ENCODE data around the gene MYO15A.

MYO15A gene, protein sequence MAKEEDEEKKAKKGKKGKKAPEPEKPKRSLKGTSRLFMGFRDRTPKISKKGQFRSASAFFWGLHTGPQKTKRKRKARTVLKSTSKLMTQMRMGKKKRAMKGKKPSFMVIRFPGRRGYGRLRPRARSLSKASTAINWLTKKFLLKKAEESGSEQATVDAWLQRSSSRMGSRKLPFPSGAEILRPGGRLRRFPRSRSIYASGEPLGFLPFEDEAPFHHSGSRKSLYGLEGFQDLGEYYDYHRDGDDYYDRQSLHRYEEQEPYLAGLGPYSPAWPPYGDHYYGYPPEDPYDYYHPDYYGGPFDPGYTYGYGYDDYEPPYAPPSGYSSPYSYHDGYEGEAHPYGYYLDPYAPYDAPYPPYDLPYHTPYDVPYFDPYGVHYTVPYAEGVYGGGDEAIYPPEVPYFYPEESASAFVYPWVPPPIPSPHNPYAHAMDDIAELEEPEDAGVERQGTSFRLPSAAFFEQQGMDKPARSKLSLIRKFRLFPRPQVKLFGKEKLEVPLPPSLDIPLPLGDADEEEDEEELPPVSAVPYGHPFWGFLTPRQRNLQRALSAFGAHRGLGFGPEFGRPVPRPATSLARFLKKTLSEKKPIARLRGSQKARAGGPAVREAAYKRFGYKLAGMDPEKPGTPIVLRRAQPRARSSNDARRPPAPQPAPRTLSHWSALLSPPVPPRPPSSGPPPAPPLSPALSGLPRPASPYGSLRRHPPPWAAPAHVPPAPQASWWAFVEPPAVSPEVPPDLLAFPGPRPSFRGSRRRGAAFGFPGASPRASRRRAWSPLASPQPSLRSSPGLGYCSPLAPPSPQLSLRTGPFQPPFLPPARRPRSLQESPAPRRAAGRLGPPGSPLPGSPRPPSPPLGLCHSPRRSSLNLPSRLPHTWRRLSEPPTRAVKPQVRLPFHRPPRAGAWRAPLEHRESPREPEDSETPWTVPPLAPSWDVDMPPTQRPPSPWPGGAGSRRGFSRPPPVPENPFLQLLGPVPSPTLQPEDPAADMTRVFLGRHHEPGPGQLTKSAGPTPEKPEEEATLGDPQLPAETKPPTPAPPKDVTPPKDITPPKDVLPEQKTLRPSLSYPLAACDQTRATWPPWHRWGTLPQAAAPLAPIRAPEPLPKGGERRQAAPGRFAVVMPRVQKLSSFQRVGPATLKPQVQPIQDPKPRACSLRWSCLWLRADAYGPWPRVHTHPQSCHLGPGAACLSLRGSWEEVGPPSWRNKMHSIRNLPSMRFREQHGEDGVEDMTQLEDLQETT (N-terminal part only)

DNA sequence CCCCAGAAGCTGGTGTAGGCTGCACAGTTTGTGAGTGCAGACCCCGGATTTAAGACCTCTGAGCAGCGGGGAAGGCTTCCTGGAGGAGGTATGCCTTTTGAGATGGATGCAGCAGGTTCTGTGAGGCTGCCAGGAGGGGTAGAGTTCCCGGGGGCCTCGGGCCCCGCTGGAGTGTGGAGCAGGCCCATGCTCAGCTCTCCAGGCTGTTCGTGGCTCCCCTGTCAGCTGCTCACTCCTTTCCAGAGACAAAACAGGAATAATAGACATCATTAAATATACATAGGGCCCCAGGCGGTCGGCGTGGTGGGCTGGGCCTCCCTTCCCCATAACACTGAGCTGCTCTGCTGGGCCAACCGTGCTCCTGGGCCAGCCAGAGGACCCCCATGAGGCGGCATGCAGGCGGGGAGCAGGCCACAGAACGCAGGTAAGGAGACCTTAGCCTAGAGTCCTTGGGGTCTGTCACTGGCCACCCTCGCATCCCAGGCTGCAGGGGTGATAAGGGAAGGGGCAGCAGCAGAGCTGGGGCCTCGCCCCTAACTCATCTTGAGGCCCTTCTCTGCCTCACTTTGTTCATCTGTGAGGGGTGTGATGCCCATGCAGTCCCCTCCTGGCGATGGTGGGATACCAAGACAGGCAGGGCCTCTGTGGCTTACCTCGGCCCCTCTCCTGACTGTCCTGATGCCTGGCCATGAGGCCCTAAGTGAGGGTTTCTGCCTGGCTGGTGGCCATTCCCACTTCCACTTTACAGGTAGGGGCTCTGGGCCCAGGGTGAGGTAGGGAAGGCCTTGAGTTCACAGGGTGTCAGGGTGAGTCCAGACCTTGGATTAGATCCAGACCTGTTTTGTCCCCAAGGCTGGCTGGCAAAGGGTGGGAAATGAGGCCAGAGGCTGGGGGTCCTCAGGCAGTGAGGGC, at the start of gene MYO15A:
TSS of gene MYO15A (plus strand) at position 356 of the 912 bp plus-strand sequence. CDS start 10,045 bp downstream, outside the sequence.
- no peak for DNase-seq (ENCODE audit: insufficient read length, low spot score)
- no peak for FAIRE-seq

DNA sequence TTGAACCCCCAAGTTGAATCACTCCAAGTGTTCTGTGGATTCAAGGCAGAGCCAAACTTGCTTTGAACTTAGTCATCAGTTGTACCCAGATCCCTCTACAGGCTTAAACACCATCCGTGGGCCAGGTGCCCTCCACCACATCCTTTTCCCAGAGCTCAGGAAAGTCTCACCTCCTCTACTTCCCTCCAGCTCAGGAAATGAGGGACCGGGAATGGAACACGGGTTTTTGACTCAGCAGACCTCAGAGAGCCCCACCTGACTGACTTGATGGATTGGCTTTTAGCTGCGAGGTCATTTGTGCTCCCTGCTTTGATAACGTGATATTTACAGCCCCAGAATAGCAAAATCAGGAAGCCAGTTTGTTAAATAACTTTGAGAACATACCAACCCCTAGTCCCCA, 49.3 kb upstream of the MYO15A start:
- FAIRE-seq (no peak), DNase-seq (ENCODE audit: insufficient read length, low spot score) (no peak)

DNA sequence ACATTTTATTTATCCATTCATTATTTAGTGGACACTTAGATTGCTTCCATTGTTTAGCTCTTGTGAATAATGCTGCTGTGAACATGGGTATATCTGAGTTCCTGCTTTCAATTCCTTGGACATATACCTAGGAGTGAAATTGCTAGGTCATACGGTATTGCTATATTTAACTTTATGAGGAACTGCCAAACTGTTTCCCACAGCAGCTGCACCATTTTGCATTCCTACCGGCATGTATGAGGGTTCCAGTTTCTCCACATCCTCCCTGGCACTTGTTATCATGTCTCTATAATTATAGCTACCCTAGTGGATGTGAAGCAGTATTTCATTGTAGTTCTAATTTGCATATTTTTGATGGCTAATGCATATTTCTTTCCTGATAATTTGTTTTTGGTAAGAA, 44.5 kb upstream of the MYO15A start:
- FAIRE-seq (peak; percentile 20), DNase-seq (ENCODE audit: insufficient read length, low spot score) (no peak)

DNA sequence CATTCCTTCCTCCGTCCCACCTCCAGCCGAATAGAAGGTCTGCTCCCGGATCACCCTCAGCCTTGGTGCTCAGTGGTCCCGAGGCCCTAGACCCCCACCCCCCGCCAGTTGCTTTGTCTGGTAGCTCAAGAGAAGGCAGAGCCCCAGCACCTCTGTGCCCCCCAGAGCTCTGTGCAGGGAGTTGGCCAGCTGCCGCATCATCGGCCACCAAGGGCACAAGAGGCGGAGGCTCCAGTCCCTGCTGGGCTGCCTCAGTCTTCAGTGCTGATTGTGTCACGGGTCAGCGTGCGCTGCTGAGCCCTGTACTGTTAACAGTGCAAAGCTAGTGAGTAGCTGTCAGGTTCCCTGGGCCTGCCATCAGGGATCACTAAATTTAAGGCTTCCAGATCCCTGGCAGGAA, 43.0 kb upstream of the MYO15A start:
- DNase-seq (ENCODE audit: insufficient read length, low spot score), result no peak
- peak; percentile 33 for FAIRE-seq

DNA sequence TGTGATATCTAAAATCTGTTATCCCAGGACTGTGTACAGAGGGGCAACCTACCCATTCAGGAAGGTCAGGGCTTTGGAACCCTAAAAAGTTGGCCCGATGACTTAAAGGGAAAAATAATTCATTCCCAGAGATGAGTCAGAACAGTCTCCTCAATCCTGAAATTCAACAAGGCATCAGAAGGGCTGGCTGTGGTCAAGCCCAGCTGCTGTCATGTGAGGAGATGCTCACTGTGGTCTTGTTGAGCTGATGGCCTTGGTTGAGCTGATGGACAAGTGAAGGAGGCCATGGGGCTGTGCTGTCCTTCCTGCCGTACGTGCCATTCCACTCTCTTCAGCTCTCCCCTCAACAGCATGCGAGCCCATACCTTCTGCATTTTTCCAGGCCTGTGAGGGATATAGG, 41.7 kb upstream of the MYO15A start:
- DNase-seq (ENCODE audit: insufficient read length, low spot score), result no peak
- peak; percentile 76 for FAIRE-seq

DNA sequence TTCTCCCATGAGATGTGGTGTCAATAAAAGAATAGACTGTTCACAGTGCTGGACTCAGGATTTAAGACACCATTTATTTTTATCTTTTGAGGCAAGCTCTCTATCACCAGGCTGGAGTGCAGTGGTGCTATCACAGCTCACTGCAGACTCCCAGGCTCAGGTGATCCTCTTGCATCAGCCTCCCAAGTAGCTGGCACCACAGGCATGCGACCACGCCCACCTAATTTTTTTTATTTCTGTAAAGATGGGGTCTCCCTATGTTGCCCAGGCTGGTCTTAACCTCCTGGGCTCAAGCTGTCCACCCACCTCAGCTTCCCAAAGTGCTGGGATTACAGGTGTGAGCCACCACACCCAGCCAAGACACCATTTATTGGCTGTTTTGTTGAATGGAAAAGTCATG, 39.5 kb upstream of the MYO15A start:
- no peak for FAIRE-seq
- DNase-seq (ENCODE audit: insufficient read length, low spot score), result no peak

DNA sequence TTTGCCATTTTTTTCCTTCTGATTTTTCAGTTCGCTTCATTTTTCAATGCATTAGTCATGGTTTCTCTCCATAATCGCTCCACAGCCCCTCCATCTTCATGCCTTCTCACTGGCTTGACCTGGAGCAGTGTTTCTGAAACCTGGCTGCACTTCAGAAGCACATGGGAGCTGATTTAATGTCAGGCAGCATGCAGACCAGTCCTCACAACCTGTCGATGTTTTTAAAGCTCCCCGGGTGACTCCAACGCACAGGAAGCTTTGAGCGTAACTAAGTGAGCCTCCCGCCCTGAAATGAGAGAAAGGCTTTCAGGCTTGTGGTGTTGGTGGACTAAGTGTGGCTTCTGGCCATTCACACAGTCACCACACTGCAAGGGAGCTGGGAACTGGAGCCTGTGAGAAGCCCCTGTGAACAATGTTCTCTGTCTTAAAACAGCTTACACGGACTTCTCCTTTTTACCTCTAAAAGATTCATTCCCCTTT, 37.7 kb upstream of the MYO15A start:
- DNase-seq (ENCODE audit: insufficient read length, low spot score) (peak; percentile 47), FAIRE-seq (peak; percentile 94)

DNA sequence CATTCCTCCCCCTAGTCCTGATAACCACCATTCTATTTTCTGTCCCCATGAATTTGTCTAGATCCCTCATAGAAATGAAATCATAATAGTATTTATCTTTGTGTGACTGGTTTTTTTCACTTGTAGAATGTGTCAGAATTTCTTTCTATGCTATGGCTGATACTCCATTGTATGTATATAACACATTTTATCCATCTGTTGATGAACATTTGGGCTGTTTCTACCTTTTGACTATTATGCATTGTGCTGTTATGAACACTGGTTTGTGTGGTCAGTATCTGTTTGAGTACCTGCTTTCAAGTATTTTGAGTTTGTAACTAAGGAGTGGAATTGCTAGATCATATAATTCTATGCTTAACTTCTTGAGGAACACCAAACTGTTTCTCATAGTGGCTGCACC, 36.8 kb upstream of the MYO15A start:
- FAIRE-seq, result peak; percentile 65
- no peak for DNase-seq (ENCODE audit: insufficient read length, low spot score)

DNA sequence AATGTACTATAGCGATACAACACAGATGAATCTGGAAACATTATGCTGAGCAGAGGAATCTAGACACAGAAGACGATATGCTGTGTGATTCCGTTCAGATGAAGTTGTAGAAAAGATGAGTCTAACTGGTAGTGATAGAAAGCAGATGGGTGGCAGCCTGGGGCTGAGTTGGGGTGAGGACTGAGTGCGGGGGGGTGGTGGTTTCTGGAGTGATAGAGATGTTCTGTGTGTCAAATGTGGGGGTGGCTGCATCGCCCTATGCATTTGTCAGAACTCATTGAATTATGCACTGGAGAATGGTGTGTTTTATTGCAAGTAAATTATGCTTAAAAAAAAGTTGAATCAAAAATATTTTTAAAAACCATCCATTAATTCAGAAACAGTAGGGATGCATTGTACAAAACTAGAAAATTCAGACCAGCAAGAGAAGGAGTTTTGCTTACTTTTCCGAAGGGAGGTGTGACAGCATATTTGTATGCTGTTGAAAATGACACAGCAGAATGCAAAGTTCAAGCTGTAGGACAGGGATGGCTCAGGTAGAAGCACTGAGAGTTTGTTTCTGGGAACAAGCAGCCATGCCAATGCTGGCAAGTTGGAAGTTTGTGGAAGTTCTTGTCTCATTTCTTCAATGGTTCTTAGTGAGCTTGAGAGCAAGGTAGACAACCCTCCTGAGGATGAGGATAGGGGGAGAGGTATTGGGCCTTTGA, 33.8 kb upstream of the MYO15A start:
- FAIRE-seq (peak; percentile 46), DNase-seq (ENCODE audit: insufficient read length, low spot score) (no peak)

DNA sequence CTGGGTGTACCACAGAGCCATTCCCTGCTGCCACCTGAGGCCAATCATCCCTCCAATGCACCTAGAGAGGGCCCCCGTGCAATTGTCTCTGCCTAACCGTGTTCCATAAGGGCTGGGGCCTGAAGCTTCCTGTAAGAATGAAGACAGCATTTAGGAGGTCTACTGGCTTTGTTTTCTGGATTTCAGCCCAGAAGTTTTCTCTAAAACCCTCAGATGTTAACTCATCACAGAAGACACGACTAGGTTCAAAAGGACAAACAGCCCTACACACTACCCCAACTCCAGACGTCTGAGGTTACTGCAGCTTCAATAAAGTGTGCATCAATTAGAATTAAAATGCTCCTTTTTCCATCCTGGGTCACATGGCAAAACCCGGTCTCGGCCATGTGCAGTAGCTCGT, 31.6 kb upstream of the MYO15A start:
- FAIRE-seq, result peak; percentile 20
- no peak for DNase-seq (ENCODE audit: insufficient read length, low spot score)

DNA sequence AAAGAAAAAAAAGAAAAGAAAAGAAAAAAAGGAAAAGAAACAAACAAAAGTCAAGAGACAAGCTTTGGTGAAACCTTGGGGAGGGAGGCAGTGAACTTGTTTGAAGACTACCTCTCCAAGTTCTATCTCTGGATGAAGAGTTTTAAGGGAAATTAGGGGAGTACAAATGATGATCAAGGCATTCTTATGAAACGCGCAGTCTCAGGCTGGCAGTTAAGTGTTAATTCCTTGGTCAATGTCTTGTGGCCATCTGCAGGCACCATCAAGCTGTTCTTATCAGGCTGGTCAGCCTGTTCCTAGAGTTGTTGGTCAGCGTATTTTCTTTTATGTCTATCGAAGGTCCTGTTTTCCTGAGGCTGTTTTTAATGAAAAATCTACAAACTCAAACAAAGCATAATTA, 29.0 kb upstream of the MYO15A start:
- no peak for FAIRE-seq
- no peak for DNase-seq (ENCODE audit: insufficient read length, low spot score)

DNA sequence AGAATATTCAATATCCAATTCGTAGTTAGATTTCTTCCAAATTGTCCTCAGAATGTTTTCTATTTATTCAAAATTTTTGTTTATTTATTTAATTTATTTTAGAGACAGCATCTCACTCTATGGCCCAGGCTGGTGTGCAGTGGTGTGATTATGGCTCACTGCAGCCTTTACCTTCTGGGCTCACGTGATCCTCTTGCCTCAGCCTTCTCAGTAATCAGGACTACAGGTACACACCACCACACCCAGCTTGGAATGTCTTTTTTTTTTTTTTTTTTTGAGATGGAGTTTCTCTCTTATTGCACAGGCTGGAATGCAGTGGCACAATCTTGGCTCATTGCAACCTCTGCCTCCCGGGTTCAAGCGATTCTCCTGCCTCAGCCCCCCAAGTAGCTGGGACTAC, 24.3 kb upstream of the MYO15A start:
- FAIRE-seq, result no peak
- DNase-seq (ENCODE audit: insufficient read length, low spot score), result no peak

DNA sequence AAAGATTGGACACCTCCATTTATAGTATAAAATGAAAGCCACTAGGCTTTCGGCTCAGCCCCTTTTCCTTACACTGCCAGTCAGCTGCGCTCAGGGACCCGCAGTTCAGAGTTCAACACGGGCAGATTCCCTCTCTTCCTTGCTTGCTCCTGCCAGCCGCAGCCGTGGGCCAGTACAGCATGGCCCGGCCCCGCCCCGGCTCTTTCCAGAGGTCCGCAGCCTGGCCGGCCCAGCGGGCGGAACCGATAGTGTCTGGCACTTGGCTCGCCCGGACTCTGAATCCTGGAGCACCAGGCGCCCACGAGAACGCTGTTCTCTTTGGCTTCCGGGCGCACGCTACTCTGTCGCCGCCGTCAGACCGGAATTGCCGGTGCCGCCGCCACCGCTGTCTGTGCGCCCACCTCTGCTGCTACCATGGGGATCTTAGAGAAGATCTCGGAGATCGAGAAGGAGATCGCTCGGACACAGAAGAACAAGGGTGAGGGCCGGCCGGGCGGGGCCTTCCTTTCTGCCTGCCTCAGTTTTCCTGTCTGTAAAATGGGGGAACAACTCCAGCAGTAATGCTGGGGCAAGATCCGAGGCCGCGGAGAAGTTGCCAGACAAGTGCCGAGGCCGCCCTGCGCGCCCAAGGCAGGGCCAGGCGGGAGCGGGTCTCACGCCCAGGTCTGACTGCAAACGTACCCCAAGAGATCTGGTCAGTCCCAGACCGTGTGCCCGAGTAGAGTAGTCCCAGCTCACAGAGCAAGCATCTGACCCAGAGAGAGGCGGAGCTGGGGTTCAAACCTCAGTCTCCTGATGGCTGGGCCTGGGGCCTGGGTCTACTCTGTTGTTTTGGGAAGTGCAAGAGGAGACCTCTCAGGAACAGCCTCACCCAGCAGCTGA, 20.7 kb upstream of the MYO15A start, which contains the start of gene DRG2:
TSS of gene DRG2 (plus strand) at position 339 of the 882 bp plus-strand sequence. CDS start at position 415, 76 bp downstream.
- peak; percentile 98 for DNase-seq (ENCODE audit: insufficient read length, low spot score)
- peak; percentile 92 for FAIRE-seq

DNA sequence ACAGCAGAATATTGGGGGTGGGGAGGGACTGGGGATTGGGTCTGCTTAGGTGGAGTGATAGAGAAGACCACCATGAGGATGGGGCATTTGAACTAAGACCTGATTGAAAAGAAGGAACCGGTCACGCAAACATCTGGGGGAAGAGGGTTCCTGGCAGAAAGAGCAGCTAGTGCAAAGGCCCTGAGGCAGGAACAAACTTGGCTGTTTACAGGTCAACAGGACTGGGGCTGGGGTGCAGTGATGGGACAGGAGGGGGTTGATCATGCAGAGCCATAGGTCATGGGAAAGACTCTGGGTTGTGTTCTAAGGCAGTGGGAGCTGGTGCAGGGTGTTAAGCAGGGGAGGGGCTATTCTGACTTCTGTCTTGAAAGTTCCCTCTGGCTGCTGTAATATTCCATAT, 18.9 kb upstream of the MYO15A start:
- FAIRE-seq, result no peak
- DNase-seq (ENCODE audit: insufficient read length, low spot score), result no peak

DNA sequence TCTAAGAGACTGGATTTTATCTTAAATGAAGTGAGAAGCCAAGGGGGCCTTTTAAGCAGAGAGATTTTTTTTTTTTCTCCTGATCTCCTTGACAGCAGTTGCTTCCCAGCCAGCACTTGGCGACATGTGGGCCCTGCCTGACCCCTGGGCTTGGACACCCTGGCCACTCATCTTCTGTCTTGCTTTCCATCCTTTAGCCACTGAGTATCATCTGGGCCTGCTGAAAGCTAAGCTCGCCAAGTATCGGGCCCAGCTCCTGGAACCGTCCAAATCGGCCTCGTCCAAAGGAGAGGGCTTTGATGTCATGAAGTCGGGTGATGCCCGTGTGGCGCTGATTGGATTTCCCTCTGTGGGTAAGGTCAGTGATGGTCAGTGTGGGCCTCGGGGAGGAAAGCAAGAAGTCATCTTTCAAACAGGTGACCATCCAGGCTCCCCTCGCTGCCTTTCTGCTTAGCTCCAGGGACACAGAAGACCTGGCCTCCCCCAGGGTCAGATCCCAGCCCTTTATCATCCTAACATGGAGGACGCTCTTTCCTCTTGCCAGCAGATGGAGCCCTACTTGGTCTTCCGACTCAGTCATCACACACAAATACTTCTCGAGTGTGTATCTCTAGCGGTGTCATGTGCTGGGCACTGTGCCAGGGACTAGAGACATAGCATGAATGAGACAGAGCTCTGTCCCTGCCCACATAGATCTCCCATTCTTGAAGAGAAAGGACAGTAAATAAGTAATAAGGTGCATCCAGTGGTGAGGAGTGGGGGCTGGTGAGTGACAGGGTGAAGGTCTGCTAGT, 14.7 kb upstream of the MYO15A start:
- FAIRE-seq, result peak; percentile 90
- peak; percentile 64 for DNase-seq (ENCODE audit: insufficient read length, low spot score)

DNA sequence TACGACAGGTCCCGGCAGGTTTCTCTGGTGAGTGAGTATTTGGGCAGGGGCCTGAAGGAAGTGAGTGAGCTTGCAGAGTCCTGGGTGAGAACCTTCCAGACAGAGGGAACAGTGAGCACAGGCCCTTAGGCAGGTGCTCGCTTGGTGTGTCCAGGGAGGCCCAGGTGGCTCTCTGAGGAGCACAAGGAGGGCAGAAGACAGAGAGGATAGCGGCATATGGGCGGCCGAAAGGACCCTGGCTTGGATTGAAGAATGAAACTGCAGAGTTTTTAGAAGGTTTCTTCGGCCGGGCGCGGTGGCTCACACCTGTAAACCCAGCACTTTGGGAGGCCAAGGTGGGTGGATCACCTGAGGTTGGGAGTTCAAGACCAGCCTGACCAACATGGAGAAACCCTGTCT, 14.1 kb upstream of the MYO15A start:
- FAIRE-seq (no peak), DNase-seq (ENCODE audit: insufficient read length, low spot score) (no peak)

DNA sequence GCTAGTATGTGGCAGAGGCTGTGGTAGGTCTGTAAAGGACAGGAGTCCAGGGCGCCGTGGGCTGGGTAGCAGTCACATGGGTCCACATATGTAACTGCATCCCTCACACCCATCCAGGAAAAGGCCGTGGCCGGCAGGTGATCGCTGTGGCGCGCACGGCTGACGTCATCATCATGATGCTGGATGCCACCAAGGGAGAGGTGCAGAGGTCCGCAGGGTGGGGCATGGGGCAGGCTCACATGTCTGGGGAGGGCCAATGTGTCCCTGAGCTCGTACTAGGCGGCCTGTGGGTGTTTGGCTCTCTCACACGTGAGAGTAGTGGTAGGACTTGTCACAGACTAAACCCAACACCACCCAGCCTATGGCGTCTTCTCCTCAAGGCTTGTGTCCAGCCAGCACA, 9.0 kb upstream of the MYO15A start:
- DNase-seq (ENCODE audit: insufficient read length, low spot score) (no peak), FAIRE-seq (no peak)

Data from HTR-8/SVneo (cell line).